HG02852 (cell line): ENCODE measurements around the gene PHF21A.
"Not testable (repeated sequence)": the region's sequence is repeated elsewhere in the genome, so short reads cannot be mapped to it uniquely, and the experiment has no call there.

Experiments used
- ATAC-seq: cut with Tn5 transposase; IDR thresholded peaks from one replicate; pipeline ENCODE4 v1.9.1; 2021; ENCODE audit warnings: mild to moderate bottlenecking, moderate library complexity; ENCODE audit not compliant: unreplicated experiment

The PHF21A gene

DNA sequence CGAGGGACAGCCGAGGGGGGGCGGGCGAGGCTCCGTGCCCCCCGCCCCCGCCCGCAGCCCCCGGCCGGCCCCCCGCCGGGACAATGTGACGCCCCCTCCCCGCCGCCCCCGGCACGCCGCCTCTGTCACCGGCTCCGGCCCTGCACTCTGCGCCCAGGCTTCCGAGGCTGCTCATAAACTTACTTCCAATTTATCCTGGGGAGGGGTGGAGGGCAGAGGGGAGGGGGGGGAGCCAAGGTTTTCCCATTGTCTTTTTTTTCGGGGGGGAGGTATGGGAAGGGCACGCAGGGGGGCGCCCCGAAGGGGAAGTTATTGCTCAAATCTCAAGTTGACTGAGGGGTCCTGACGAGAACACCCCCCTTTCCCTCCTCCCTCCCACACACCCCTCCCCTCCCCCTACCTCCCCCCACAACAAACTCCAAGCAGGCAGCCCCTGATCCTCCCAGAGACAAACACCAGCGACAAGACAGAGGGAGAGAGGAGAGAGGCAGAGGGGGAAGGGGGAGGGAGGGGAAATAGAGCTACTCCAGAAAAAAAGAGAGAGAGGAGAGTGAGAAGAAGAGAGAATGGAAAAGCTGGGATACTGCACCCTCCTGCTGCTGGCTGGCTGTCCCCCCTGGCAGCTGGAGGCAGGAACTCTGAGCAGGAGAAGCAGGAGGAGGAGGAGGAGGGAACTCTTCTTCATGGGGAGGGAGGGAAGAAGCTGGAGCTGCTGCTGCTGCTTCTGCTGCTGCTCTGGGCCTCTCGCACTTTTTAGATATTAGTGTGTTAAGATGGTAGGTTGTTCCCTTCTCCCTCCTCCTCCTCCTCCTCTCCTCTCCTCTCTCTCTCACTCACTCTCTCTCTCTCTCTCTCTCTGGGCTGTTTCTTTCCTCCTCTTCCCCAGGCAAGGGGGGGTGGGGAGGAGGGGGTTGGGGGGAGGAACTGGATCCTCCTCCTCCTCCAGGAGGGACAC is 631 bp downstream of the PHF21A start:
- no peak for ATAC-seq

DNA sequence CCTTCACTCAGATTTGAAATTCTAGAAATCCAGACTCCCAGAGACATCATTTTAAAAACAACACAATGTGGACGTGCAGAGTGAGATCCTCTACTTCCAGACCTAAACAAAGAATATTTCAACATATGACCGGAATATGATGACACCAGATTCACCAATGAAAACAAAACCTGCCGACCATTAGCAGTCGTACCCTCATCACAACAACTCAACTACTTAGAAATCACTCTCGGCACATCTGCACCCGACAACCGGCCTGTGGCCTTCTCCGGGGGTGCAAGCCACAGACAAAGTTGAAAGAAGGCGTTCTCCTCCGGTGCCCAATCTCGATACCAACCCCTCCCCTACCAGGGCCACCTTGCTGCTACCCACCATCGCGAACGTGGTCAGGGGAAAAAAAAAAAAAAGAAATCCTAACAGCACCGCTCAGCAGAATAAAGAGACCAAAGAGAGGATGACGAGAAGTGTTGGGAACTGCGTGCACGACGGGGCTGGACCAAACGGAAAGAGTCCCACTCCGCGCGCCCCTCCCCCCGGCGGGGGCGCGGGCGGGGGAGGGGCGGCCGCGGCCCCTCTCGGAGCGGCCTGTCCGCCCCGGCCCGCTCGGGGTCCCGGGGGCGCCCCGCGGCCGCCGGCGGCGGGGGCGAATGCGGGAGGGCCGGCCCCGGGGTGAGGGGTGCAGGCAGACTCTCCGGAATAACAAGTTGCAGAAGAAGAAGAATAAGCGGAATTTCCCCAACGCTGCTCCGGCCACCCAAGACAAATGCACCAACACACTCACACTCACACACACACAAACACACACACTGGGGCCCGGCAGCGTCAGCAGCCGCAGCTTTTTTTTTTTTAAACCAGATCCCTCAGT is 1.7 kb downstream of the PHF21A start:
- no peak for ATAC-seq

DNA sequence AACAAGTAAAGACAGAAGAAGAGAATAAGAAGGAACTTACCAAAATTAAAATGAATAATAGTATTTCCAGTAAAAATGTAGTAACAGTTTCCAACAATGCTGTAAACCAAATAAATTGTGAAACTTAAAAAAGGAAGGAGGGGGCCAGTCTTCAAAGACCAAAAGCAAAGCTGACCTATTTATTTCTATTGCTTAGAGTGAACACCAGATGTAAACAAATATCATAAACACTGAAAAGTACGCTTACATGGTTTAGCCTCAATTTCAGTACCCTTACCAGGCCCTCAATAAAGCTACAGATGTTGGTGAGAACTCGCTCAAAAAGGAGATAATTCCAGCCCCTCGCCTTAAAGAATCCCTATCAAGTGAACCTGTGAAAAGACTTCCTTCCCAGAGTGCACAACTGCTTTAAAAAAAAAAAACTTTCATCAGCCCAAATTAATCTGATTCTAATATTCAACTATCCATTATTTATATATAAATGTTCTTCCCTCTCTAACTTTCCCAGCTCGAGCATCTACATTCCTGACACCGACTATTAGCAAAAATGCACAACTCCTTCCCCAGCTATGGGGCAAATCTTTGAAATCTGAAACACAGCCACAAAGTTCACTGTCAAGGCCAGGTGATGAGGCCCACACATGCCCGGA is 2.4 kb downstream of the PHF21A start:
- ATAC-seq = no peak

DNA sequence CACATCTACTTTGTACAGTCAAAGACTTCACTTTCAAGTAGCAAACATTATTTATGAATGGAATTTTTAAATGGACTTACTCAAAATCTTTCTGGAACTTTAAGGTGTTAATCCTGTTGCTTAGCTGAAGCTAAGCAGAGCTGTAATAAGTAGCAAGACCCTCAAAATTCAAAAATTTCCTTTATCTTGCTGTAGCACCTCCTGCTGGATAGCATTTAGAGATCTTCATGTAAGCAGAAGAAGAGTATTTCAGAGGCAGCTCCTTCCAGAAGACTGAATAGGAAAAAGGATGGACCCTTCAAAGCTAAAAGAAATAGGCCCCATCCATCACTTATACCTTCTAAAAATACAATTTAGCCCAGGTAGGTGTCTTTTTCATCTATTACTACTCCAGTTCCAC is 3.4 kb downstream of the PHF21A start:
- ATAC-seq = no peak

GRCh38 chr11:46116712-46117037 is 4.6 kb downstream of the PHF21A start:
- not testable (repeated sequence) for ATAC-seq

DNA sequence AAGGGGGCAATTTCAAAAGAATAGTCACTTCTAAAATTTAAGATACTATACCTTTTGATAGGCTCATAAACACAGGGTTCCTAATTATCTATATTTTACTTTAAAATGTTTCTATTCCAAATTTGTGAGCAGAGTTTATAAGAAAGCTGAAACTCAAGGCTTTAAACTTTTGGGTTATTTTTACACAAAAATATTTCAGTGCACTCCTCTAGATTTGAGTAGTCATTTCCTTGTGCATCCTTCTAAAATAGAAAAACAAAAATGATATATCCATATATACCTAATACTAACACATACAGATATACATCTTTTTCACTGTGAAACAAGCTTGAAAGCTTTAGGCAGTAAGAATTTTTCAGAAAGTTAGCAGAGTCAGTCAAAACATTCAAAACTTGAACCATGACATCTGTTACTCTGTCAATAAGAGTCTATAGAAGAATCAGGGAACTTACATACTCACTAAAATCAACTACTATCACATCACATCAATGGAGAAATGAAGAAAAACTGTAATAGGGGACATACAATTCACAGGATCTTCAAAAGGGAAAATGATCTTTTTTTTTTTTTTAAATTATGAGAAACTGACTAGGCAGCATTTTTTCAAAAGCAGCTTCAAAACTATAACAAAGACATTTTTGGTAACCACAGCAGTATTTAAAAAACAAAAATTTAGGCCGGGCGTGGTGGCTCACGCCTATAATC is 5.1 kb downstream of the PHF21A start:
- no peak for ATAC-seq

GRCh38 chr11:46114961-46115360 is 6.3 kb downstream of the PHF21A start:
- no peak for ATAC-seq

GRCh38 chr11:46114378-46114777 is 6.9 kb downstream of the PHF21A start:
- ATAC-seq = no peak

GRCh38 chr11:46112961-46113607 is 8.2 kb downstream of the PHF21A start:
- peak; percentile 58 for ATAC-seq

DNA sequence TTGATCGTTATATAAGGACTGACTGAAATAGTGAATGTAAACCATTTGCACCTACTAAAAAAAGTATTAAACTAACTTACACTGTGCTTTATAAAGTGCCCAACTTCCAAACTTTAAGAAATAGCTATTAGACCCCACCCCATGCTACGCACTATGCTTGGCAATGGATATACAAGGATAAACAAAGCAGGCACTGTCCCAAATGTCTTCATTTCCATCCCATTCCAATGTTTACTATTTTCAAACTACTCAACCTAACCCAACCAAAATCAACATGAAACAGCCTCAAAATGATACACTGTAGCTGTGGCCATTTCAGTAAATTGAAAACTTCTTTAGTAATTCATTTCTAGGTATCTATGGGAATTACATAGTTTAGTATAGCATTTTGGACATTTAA is 12.5 kb downstream of the PHF21A start:
- no peak for ATAC-seq

- no peak for ATAC-seq
Observed at GRCh38 chr11:46107780-46108179, 13.5 kb downstream of the PHF21A start.

DNA sequence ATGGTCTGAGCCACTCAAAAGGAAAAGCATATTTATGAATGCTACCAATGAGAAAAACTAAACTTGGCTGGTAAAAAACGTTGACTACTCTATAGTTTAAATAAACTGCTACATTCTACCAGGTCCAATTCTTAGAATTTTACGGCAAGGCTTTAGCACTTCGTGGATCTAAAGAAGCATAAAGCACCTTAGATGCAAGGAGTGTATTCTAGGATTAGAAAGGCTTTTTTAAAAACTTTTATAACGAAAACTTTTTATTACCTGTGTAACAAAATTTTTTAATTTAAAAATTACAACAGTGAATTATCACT is 13.9 kb downstream of the PHF21A start:
- ATAC-seq = no peak

- no peak for ATAC-seq
Observed at GRCh38 chr11:46106530-46107407, 14.5 kb downstream of the PHF21A start.

DNA sequence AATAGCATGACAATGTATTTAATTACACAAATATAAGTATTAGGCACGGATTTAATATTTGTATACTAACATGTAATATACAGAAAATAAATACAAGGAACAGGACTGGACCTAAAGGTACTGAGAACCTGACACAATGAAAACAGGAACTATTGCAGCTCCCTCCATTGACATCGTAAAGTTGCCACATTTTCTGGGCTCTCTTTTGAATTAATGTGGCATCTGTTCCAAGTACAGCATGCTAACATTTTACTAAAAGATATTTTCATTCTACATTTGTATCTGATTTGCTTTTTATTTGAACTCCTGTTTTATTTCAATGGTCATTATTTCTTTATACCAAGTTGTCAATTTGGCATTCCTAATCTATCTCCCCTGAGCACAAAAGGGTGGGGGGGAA is 15.3 kb downstream of the PHF21A start:
- ATAC-seq = no peak

- ATAC-seq = no peak
Observed at GRCh38 chr11:46105134-46105628, 16.1 kb downstream of the PHF21A start.

GRCh38 chr11:46102843-46103242 is 18.4 kb downstream of the PHF21A start:
- ATAC-seq = no peak

- ATAC-seq = peak; percentile 86
Observed at GRCh38 chr11:46100670-46101069, 20.6 kb downstream of the PHF21A start.

DNA sequence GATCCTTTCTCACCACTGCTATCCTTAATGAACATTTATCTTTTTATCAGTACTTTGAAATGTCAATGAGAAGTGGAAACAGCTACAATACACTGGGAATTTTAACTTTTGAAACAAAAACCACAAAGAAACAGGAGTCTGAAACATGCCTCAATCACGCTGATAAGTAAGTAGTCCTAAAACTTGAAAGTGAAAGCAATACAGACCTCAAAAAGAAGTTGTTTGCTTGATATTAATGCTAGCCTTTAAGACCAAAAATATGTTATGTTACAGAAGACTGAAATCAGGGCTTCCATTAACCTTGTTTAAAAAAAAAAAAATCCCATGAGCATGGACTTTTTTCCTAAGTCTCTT is 21.3 kb downstream of the PHF21A start:
- no peak for ATAC-seq

- no peak for ATAC-seq
Observed at GRCh38 chr11:46090375-46090774, 30.9 kb downstream of the PHF21A start.
